ENCODE data around the gene ATG2A. TPM values are rescaled to one million over a fixed set of nuclear protein-coding genes. Genes with fewer than 3 reads are reported as not detected.

Gene ATG2A
- total RNA-seq, 1 experiment from 2014 or later, result 28.6 TPM

GRCh38 chr11:64878223-64878493, 38.9 kb downstream of the ATG2A start:
- no TSS peak for BruUV-seq (replicated peaks)

GRCh38 chr11:64877390-64878222, 39.4 kb downstream of the ATG2A start:
- peak overlapping the region; percentile 68 for H3K27ac ChIP-seq (ENCODE audit: low read depth, low read length, poor library complexity, severe bottlenecking)
- POLR2A ChIA-PET (ENCODE audit: low non-redundant PET), result interaction anchor here (0.5 kb wide), 1 partner anchor 434 kb away, joined by 8 read pairs; no protein-coding TSS in a partner anchor
- H3K36me3 ChIP-seq (ENCODE audit: insufficient read depth, low read length, poor library complexity, severe bottlenecking), result peaks cover 8% of the 10 kb centered on the region
- BruUV-seq (replicated peaks), result no TSS peak
- CTCF ChIA-PET, result interaction anchor here (0.7 to 2.1 kb wide), 3 partner anchors 8 to 13 kb away, joined by 3 to 8 read pairs (median 3); no protein-coding TSS in a partner anchor
- DNase-seq (ENCODE audit: low spot score), result no peak
- H3K9me3 ChIP-seq (ENCODE audit: low read depth, low read length, poor library complexity, severe bottlenecking), result no peaks in the 10 kb centered on the region
- intact Hi-C loops (cut with micrococcal nuclease; ENCODE audit: unreplicated experiment), result loop anchor here (1.0 kb wide), 1 partner anchor 30 kb away; no protein-coding TSS in a partner anchor
- H3K4me3 ChIP-seq (ENCODE audit: low read depth, low read length, poor library complexity, severe bottlenecking), result peak overlapping the region; percentile 79
- H3K4me1 ChIP-seq (ENCODE audit: insufficient read depth, low read length, poor library complexity, severe bottlenecking), result peaks cover 17% of the 10 kb centered on the region
- H3K27me3 ChIP-seq (replicated peaks; ENCODE audit: insufficient read depth, low read depth, low read length, poor library complexity), result no peaks in the 10 kb centered on the region
- no peak for TF ChIP-seq CTCF (conservative IDR thresholded peaks at IDR 0.05; ENCODE audit: low read depth, low read length)
- no peak for TF ChIP-seq EZH2 (IDR thresholded peaks at IDR 0.05; ENCODE audit: borderline replicate concordance, low read depth, low read length, poor library complexity, severe bottlenecking)

More at GRCh38 chr11:64878223-64878493, 38.9 kb downstream of the ATG2A start:
- H3K27ac ChIP-seq (ENCODE audit: low read depth, low read length, poor library complexity, severe bottlenecking), result peak overlapping the region; percentile 68
- peaks cover 4% of the 10 kb centered on the region for H3K36me3 ChIP-seq (ENCODE audit: insufficient read depth, low read length, poor library complexity, severe bottlenecking)
- H3K4me3 ChIP-seq (ENCODE audit: low read depth, low read length, poor library complexity, severe bottlenecking), result peak overlapping the region; percentile 79
- no peaks in the 10 kb centered on the region for H3K27me3 ChIP-seq (replicated peaks; ENCODE audit: insufficient read depth, low read depth, low read length, poor library complexity)
- peaks cover 17% of the 10 kb centered on the region for H3K4me1 ChIP-seq (ENCODE audit: insufficient read depth, low read length, poor library complexity, severe bottlenecking)
- TF ChIP-seq CTCF (conservative IDR thresholded peaks at IDR 0.05; ENCODE audit: low read depth, low read length) (no peak), EZH2 (IDR thresholded peaks at IDR 0.05; ENCODE audit: borderline replicate concordance, low read depth, low read length, poor library complexity, severe bottlenecking) (no peak)
- no peaks in the 10 kb centered on the region for H3K9me3 ChIP-seq (ENCODE audit: low read depth, low read length, poor library complexity, severe bottlenecking)
- ChIA-PET POLR2A (ENCODE audit: low non-redundant PET) (interaction anchor here (0.5 kb wide), 1 partner anchor 434 kb away, joined by 8 read pairs; no protein-coding TSS in a partner anchor), CTCF (interaction anchor here (0.7 to 2.1 kb wide), 3 partner anchors 9 to 13 kb away, joined by 3 to 8 read pairs (median 3); no protein-coding TSS in a partner anchor)
- intact Hi-C loops (cut with micrococcal nuclease; ENCODE audit: unreplicated experiment), result loop anchor here (1.0 kb wide), 1 partner anchor 31 kb away; no protein-coding TSS in a partner anchor
- no peak for DNase-seq (ENCODE audit: low spot score)

GRCh38 chr11:64876835-64877341, 40.1 kb downstream of the ATG2A start:
- Histone ChIP-seq H3K4me3 (ENCODE audit: low read depth, low read length, poor library complexity, severe bottlenecking) (peak overlapping the region; percentile 79), H3K9me3 (ENCODE audit: low read depth, low read length, poor library complexity, severe bottlenecking) (no peaks in the 10 kb centered on the region), H3K4me1 (ENCODE audit: insufficient read depth, low read length, poor library complexity, severe bottlenecking) (peaks cover 17% of the 10 kb centered on the region), H3K27me3 (replicated peaks; ENCODE audit: insufficient read depth, low read depth, low read length, poor library complexity) (no peaks in the 10 kb centered on the region), H3K27ac (ENCODE audit: low read depth, low read length, poor library complexity, severe bottlenecking) (no peak overlapping the region), H3K36me3 (ENCODE audit: insufficient read depth, low read length, poor library complexity, severe bottlenecking) (peaks cover 13% of the 10 kb centered on the region)
- TF ChIP-seq EZH2 (IDR thresholded peaks at IDR 0.05; ENCODE audit: borderline replicate concordance, low read depth, low read length, poor library complexity, severe bottlenecking) (no peak), CTCF (conservative IDR thresholded peaks at IDR 0.05; ENCODE audit: low read depth, low read length) (no peak)
- intact Hi-C loops (cut with micrococcal nuclease; ENCODE audit: unreplicated experiment), result no loop called here
- no peak for DNase-seq (ENCODE audit: low spot score)
- POLR2A ChIA-PET (ENCODE audit: low non-redundant PET), result no interaction called here
- CTCF ChIA-PET, result interaction anchor here (2.1 kb wide), 1 partner anchor 11 kb away, joined by 8 read pairs; no protein-coding TSS in a partner anchor
- TSS peak; percentile 31 for BruUV-seq (replicated peaks)

Measured in A673 (cell line).